GM12878 (cell line): ENCODE measurements around the gene TMTC3. TPM values are rescaled to one million over a fixed set of nuclear protein-coding genes. Genes with fewer than 3 reads are reported as not detected.
A peak's percentile ranks its signal among the peaks of the same experiment; 100 is the strongest.

ENCODE experiments used
- ATF7 ChIP-seq: fragments of 450-650 bp; IDR thresholded peaks from 2 replicates; pipeline ENCODE4 v1.6.1; 2016; ENCODE audit warnings: low read depth, mild to moderate bottlenecking
- BCL11A ChIP-seq: IDR thresholded peaks from 2 replicates; pipeline ENCODE4 v1.6.1; 2011; ENCODE audit warnings: low read depth, low read length
- BRCA1 ChIP-seq: IDR thresholded peaks from 2 replicates; pipeline ENCODE4 v1.6.1; 2011; ENCODE audit warnings: low read depth, low read length, improper control_type of control experiment
- ESRRA ChIP-seq: IDR thresholded peaks from 2 replicates; pipeline ENCODE4 v1.6.1; 2012; ENCODE audit warnings: mild to moderate bottlenecking, low read length, improper control_type of control experiment
- FOXK2 ChIP-seq: fragments of 450-650 bp; IDR thresholded peaks from 2 replicates; pipeline ENCODE4 v1.6.1; 2017; ENCODE audit warnings: mild to moderate bottlenecking, moderate library complexity
- FOXM1 ChIP-seq: IDR thresholded peaks from 2 replicates; pipeline ENCODE4 v1.6.1; 2012; ENCODE audit warnings: low read depth, mild to moderate bottlenecking, inconsistent platforms, low read length, moderate library complexity
- NFYA ChIP-seq: IDR thresholded peaks from 2 replicates; pipeline ENCODE4 v1.6.1; 2011; ENCODE audit warnings: low read depth, mild to moderate bottlenecking, low read length, improper control_type of control experiment, borderline replicate concordance
- NR2F1 ChIP-seq: fragments of 450-650 bp; conservative IDR thresholded peaks from 2 replicates; pipeline ENCODE4 v1.6.1; 2017; ENCODE audit warnings: mild to moderate bottlenecking
- PAX5 ChIP-seq: IDR thresholded peaks from 2 replicates; pipeline ENCODE4 v1.6.1; 2011; ENCODE audit warnings: low read depth, low read length, borderline replicate concordance
- POLR2A ChIP-seq: IDR thresholded peaks from 2 replicates; pipeline ENCODE4 v1.6.1; 2011; ENCODE audit warnings: low read depth, mild to moderate bottlenecking, low read length
- POLR2AphosphoS5 ChIP-seq: IDR thresholded peaks from 2 replicates; pipeline ENCODE4 v1.6.1; 2011; ENCODE audit warnings: mild to moderate bottlenecking, low read length, inconsistent platforms
- SMAD1 ChIP-seq: fragments of 450-650 bp; IDR thresholded peaks from 2 replicates; pipeline ENCODE4 v1.6.1; 2018; ENCODE audit warnings: mild to moderate bottlenecking, low read depth; ENCODE audit not compliant: partially characterized antibody
- SREBF2 ChIP-seq: IDR thresholded peaks from 2 replicates; pipeline ENCODE4 v1.6.1; 2012; ENCODE audit warnings: mild to moderate bottlenecking, low read length
- TAF1 ChIP-seq: IDR thresholded peaks from 2 replicates; pipeline ENCODE4 v1.6.1; 2011; ENCODE audit warnings: mild to moderate bottlenecking, low read depth, low read length, borderline replicate concordance
- TBL1XR1 ChIP-seq: IDR thresholded peaks from 2 replicates; pipeline ENCODE4 v1.6.1; 2012; ENCODE audit warnings: low read depth, low read length, improper control_type of control experiment
- YBX1 ChIP-seq: fragments of 450-650 bp; IDR thresholded peaks from 2 replicates; pipeline ENCODE4 v1.6.1; 2016; ENCODE audit warnings: antibody characterized with exemption
- ZNF217 ChIP-seq: fragments of 450-650 bp; IDR thresholded peaks from 2 replicates; pipeline ENCODE4 v1.6.1; 2017; ENCODE audit warnings: antibody characterized with exemption, mild to moderate bottlenecking
- ZNF24 ChIP-seq: fragments of 450-650 bp; IDR thresholded peaks from 2 replicates; pipeline ENCODE4 v1.6.1; 2017; ENCODE audit warnings: antibody characterized with exemption, mild to moderate bottlenecking
- polyA plus RNA-seq, 11 experiments: library from polyadenylated mRNA; depleted of rRNA in 4 of 11; unstranded in 6 of 11; stranded (reverse) in 5 of 11; fragments of >200 nt; fragmentation: Nextera tagmentation in 4 of 11; fragmentation: Illumina TruSeq in 1 of 11; extraction: Ambion mirVana in 4 of 11; extraction: Trizol in 1 of 11; gene quantifications; 1 replicate in 1 of 11; 2 replicates in 10 of 11; pipeline versions ENCODE4 v1.2.1 to v1.2.3, GENCODE V29; 2011 to 2016; ENCODE audit warnings: inconsistent platforms in 2 of 11, missing spikeins in 2 of 11, low read depth in 1 of 11
- total RNA-seq, 4 experiments: library from RNA; depleted of rRNA in 3 of 4; stranded (reverse); fragments of >200 nt in 3 of 4; fragmentation: Illumina TruSeq in 1 of 4; extraction: Trizol in 1 of 4; gene quantifications; 2 replicates each; pipeline versions ENCODE4 v1.2.1 to v1.2.3, GENCODE V29; 2013 to 2021
- TF ChIP-seq, protein P1 (sequence below): IDR thresholded peaks from 2 replicates; pipeline ENCODE4 v1.6.1; 2011; ENCODE audit warnings: borderline replicate concordance, low read depth, mild to moderate bottlenecking, moderate library complexity, low read length; ENCODE audit not compliant: insufficient read depth, poor library complexity, severe bottlenecking
- TF ChIP-seq, protein P2 (sequence below): IDR thresholded peaks from 2 replicates; pipeline ENCODE4 v1.6.1; 2012; ENCODE audit warnings: low read depth, low read length, improper control_type of control experiment
- TF ChIP-seq, protein P3 (sequence below): IDR thresholded peaks from 2 replicates; pipeline ENCODE4 v1.6.1; 2011; ENCODE audit warnings: borderline replicate concordance, low read depth, mild to moderate bottlenecking, moderate library complexity, mixed read lengths, low read length; ENCODE audit not compliant: insufficient read depth; ENCODE audit errors: extremely low read length
- TF ChIP-seq, protein P4 (sequence below): fragments of 450-650 bp; IDR thresholded peaks from 2 replicates; pipeline ENCODE4 v1.6.1; 2017; ENCODE audit warnings: antibody characterized with exemption, mild to moderate bottlenecking, moderate library complexity
- TF ChIP-seq, protein P5 (sequence below): fragments of 450-650 bp; IDR thresholded peaks from 2 replicates; pipeline ENCODE4 v1.6.1; 2018; ENCODE audit warnings: borderline replicate concordance, mild to moderate bottlenecking; ENCODE audit not compliant: partially characterized antibody

The TMTC3 gene
- total and polyA plus RNA-seq, 10 of the 15 experiments (the other 5 are each of a cell fraction or from before 2014, with no cell fraction given): 1.4 to 5.7 (median 3.5) TPM

DNA sequence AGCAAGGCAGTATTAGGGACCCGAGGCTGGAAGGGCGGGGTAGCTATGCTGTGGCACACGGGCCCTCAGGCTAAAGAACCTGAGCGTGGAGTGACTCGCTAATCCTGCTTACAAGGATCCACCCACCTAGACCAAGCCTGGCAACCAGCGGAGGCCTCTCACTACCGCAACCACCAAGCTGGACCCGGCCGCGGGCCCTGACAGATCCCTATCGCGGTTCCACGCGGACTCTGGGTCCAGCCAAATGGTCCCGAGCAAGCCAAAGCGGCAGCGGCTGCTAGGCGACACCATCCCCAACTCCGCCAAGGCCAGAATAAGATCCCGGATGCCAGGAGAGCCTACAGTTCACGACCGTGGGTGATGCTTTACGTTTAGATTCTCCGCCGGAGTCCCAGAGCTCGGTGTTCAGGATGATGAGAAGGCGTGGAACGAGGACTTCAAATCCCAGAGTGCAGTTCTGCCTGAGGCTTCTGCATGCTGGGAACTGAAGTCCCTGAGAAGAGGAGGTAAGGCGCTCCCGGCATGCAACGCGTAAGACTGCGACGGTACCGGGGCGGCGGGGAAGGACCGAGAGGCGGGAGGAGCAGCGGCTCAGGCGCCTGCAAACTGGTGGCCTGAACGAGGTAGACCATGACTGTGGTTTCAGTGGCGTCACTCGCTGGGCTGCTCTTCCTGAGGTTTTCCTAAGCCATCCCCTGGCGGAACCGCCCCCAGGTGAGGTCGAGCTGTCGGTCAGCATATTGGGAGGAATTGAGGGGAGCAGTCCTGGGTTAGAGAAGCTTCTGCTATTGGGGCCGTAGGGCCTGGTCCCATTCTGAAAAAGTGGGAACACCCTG, at the start of gene TMTC3, which contains the start of gene CEP290 (continued):
- TF ChIP-seq, protein P1, sequence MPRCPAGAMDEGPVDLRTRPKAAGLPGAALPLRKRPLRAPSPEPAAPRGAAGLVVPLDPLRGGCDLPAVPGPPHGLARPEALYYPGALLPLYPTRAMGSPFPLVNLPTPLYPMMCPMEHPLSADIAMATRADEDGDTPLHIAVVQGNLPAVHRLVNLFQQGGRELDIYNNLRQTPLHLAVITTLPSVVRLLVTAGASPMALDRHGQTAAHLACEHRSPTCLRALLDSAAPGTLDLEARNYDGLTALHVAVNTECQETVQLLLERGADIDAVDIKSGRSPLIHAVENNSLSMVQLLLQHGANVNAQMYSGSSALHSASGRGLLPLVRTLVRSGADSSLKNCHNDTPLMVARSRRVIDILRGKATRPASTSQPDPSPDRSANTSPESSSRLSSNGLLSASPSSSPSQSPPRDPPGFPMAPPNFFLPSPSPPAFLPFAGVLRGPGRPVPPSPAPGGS: peak; percentile 37
- TF ChIP-seq POLR2AphosphoS5: peak; percentile 68
- peak; percentile 84 for TF ChIP-seq POLR2A
- TF ChIP-seq BCL11A: no peak
- TF ChIP-seq SMAD1: no peak
- TF ChIP-seq, protein P2, sequence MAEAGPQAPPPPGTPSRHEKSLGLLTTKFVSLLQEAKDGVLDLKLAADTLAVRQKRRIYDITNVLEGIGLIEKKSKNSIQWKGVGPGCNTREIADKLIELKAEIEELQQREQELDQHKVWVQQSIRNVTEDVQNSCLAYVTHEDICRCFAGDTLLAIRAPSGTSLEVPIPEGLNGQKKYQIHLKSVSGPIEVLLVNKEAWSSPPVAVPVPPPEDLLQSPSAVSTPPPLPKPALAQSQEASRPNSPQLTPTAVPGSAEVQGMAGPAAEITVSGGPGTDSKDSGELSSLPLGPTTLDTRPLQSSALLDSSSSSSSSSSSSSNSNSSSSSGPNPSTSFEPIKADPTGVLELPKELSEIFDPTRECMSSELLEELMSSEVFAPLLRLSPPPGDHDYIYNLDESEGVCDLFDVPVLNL: no peak
- TF ChIP-seq FOXM1: no peak
- TF ChIP-seq SREBF2: no peak
- no peak for TF ChIP-seq ZNF217
- TF ChIP-seq TBL1XR1: no peak
- no peak for TF ChIP-seq YBX1
- no peak for TF ChIP-seq ESRRA
- TF ChIP-seq BRCA1: no peak
- TF ChIP-seq FOXK2: no peak
- TF ChIP-seq, protein P3, sequence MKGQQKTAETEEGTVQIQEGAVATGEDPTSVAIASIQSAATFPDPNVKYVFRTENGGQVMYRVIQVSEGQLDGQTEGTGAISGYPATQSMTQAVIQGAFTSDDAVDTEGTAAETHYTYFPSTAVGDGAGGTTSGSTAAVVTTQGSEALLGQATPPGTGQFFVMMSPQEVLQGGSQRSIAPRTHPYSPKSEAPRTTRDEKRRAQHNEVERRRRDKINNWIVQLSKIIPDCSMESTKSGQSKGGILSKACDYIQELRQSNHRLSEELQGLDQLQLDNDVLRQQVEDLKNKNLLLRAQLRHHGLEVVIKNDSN: no peak
- no peak for TF ChIP-seq NR2F1
- TF ChIP-seq, protein P4, sequence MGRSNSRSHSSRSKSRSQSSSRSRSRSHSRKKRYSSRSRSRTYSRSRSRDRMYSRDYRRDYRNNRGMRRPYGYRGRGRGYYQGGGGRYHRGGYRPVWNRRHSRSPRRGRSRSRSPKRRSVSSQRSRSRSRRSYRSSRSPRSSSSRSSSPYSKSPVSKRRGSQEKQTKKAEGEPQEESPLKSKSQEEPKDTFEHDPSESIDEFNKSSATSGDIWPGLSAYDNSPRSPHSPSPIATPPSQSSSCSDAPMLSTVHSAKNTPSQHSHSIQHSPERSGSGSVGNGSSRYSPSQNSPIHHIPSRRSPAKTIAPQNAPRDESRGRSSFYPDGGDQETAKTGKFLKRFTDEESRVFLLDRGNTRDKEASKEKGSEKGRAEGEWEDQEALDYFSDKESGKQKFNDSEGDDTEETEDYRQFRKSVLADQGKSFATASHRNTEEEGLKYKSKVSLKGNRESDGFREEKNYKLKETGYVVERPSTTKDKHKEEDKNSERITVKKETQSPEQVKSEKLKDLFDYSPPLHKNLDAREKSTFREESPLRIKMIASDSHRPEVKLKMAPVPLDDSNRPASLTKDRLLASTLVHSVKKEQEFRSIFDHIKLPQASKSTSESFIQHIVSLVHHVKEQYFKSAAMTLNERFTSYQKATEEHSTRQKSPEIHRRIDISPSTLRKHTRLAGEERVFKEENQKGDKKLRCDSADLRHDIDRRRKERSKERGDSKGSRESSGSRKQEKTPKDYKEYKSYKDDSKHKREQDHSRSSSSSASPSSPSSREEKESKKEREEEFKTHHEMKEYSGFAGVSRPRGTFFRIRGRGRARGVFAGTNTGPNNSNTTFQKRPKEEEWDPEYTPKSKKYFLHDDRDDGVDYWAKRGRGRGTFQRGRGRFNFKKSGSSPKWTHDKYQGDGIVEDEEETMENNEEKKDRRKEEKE: no peak
- peak; percentile 49; the same call in 1 of the 2 replicates for TF ChIP-seq PAX5
- TF ChIP-seq TAF1: no peak
- TF ChIP-seq, protein P5, sequence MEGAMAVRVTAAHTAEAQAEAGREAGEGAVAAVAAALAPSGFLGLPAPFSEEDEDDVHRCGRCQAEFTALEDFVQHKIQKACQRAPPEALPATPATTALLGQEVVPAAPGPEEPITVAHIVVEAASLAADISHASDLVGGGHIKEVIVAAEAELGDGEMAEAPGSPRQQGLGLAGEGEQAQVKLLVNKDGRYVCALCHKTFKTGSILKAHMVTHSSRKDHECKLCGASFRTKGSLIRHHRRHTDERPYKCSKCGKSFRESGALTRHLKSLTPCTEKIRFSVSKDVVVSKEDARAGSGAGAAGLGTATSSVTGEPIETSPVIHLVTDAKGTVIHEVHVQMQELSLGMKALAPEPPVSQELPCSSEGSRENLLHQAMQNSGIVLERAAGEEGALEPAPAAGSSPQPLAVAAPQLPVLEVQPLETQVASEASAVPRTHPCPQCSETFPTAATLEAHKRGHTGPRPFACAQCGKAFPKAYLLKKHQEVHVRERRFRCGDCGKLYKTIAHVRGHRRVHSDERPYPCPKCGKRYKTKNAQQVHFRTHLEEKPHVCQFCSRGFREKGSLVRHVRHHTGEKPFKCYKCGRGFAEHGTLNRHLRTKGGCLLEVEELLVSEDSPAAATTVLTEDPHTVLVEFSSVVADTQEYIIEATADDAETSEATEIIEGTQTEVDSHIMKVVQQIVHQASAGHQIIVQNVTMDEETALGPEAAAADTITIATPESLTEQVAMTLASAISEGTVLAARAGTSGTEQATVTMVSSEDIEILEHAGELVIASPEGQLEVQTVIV: peak; percentile 100
- no peak for TF ChIP-seq NFYA
- TF ChIP-seq ATF7: peak; percentile 53
- TF ChIP-seq ZNF24: peak; percentile 86; the same call in 1 of the 2 replicates
